Activated B cell treated with CpG ODN at 0.5 μM for 24 hours (primary cell): ENCODE data around the gene OR5AL1. TPM values are rescaled to one million over a fixed set of nuclear protein-coding genes. Genes with fewer than 3 reads are reported as not detected.
"Not testable (repeated sequence)": the region's sequence is repeated elsewhere in the genome, so short reads cannot be mapped to it uniquely, and the experiment has no call there.

ENCODE experiments used
- ATAC-seq: fragments of 200-7000 bp; cut with Tn5 transposase; one replicate; pipeline ENCODE4 v1.10.0; 2021; ENCODE audit warnings: low read depth, mild to moderate bottlenecking, moderate library complexity
- CTCF ChIA-PET: fragments of 350-600 bp; sonication (Branson Sonifier 250); formaldehyde crosslinking; loops from one replicate; lab custom pipeline; 2021; ENCODE audit warnings: antibody characterized with exemption; lab: Charles Lee
- POLR2A ChIA-PET: fragments of 350-600 bp; sonication (Branson Sonifier 250); formaldehyde crosslinking; loops from one replicate; lab custom pipeline; 2021; ENCODE audit warnings: antibody characterized with exemption; lab: Charles Lee
- DNase-seq: peaks from one replicate; pipeline ENCODE4 v3.0.0; 2022
- H3K27ac Mint-ChIP-seq: one replicate; pipeline ENCODE4 v1.8.0; 2020; ENCODE audit warnings: mixed read lengths
- H3K27me3 Mint-ChIP-seq: one replicate; pipeline ENCODE4 v1.8.0; 2021; ENCODE audit warnings: mixed read lengths
- H3K36me3 Mint-ChIP-seq: one replicate; pipeline ENCODE4 v1.8.0; 2021; ENCODE audit warnings: low read depth, mixed read lengths
- H3K4me1 Mint-ChIP-seq: one replicate; pipeline ENCODE4 v1.8.0; 2021; ENCODE audit warnings: mixed read lengths
- H3K4me3 Mint-ChIP-seq: one replicate; pipeline ENCODE4 v1.8.0; 2020; ENCODE audit warnings: mild to moderate bottlenecking, mixed read lengths
- H3K9me3 Mint-ChIP-seq: one replicate; pipeline ENCODE4 v1.8.0; 2020; ENCODE audit warnings: mixed read lengths
- CTCF ChIP-seq: fragments of 200-600 bp; IDR thresholded peaks from one replicate; pipeline ENCODE4 v1.8.0; 2022; ENCODE audit warnings: antibody characterized with exemption, mild to moderate bottlenecking
- intact Hi-C: fragments of 100-400 bp; cut with micrococcal nuclease; formaldehyde crosslinking; loops from one replicate; pipeline ENCODE4 v1.15.1; 2024
- total RNA-seq: library from RNA; stranded (reverse); gene quantifications from 2 replicates; pipeline ENCODE4 v1.2.3, GENCODE V29; 2022

The OR5AL1 gene
- total RNA-seq = not detected in 2 replicates

GRCh38 chr11:56412396-56412795, at the start of gene OR5AL1:
Gene OR5AL1, plus strand, starts transcription at chr11:56412696.
- CTCF ChIA-PET = no interaction called here
- DNase-seq = no peak

GRCh38 chr11:56375324-56375723, 37.2 kb upstream of the OR5AL1 start, which contains the start of gene OR8U1:
Gene OR8U1, plus strand, starts transcription at chr11:56375624. Its CDS starts 0 bp downstream, at chr11:56375624.
- no peak for ATAC-seq
- Mint-ChIP-seq H3K27ac (no peak within 1 kb of the TSS), H3K9me3 (peaks cover 11% of the 10 kb centered on the region)

More at GRCh38 chr11:56412396-56412795, at the start of gene OR5AL1:
- intact Hi-C loops = no loop called here
- no peaks in the 10 kb centered on the region for H3K36me3 Mint-ChIP-seq
- no peak for TF ChIP-seq CTCF
- H3K9me3 Mint-ChIP-seq = peaks cover 13% of the 10 kb centered on the region
- POLR2A ChIA-PET = no interaction called here
- no peaks in the 10 kb centered on the region for H3K27me3 Mint-ChIP-seq
- no peak for ATAC-seq
- no peak within 1 kb of the TSS for H3K4me3 Mint-ChIP-seq
- no peak within 1 kb of the TSS for H3K27ac Mint-ChIP-seq
- H3K4me1 Mint-ChIP-seq = no peaks in the 10 kb centered on the region

DNA sequence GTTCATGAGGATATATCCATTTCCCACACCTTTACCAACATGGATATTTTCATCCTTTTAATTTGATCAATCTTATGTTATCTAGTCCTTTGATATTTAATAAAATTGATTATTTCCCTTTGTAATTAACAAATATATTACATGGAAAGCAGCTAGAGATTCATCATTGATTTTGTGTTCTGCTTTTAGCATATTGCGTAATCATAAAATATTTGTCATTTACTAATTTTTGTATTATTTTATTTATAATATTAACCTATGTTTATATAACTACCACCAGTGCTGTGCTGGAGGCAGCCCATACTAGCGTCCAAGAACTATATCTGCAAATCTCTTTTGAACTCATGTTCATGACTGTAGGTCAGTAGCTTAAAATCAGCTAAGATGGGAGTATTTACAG, 32.4 kb upstream of the OR5AL1 start:
- no peak overlapping the region for H3K4me3 Mint-ChIP-seq
- ATAC-seq (no peak), DNase-seq (no peak)
- H3K4me1 Mint-ChIP-seq = no peaks in the 10 kb centered on the region
- H3K27ac Mint-ChIP-seq = no peak overlapping the region
- POLR2A ChIA-PET = no interaction called here
- intact Hi-C loops = no loop called here
- no peaks in the 10 kb centered on the region for H3K36me3 Mint-ChIP-seq
- no peaks in the 10 kb centered on the region for H3K27me3 Mint-ChIP-seq
- no peak for TF ChIP-seq CTCF
- CTCF ChIA-PET = no interaction called here
- H3K9me3 Mint-ChIP-seq = peaks cover 14% of the 10 kb centered on the region

More at GRCh38 chr11:56375324-56375723, 37.2 kb upstream of the OR5AL1 start, which contains the start of gene OR8U1:
- Mint-ChIP-seq H3K36me3 (no peaks in the 10 kb centered on the region), H3K27me3 (no peaks in the 10 kb centered on the region), H3K4me1 (no peaks in the 10 kb centered on the region), H3K4me3 (no peak within 1 kb of the TSS)
- DNase-seq = no peak
- ChIA-PET CTCF (no interaction called here), POLR2A (no interaction called here)
- no peak for TF ChIP-seq CTCF
- intact Hi-C loops = no loop called here

- Mint-ChIP-seq H3K27ac (no peak overlapping the region), H3K4me3 (no peak overlapping the region), H3K4me1 (no peaks in the 10 kb centered on the region), H3K9me3 (peaks cover 11% of the 10 kb centered on the region), H3K36me3 (no peaks in the 10 kb centered on the region), H3K27me3 (no peaks in the 10 kb centered on the region)
- ChIA-PET POLR2A (no interaction called here), CTCF (no interaction called here)
- no peak for TF ChIP-seq CTCF
- no peak for DNase-seq
- intact Hi-C loops = no loop called here
- no peak for ATAC-seq
Observed at GRCh38 chr11:56394381-56394780, 18.1 kb upstream of the OR5AL1 start.

GRCh38 chr11:56396047-56396446, 16.4 kb upstream of the OR5AL1 start:
- Mint-ChIP-seq H3K27me3 (no peaks in the 10 kb centered on the region), H3K36me3 (no peaks in the 10 kb centered on the region), H3K4me3 (no peak overlapping the region), H3K9me3 (peaks cover 11% of the 10 kb centered on the region), H3K27ac (no peak overlapping the region), H3K4me1 (no peaks in the 10 kb centered on the region)
- intact Hi-C loops = no loop called here
- no peak for TF ChIP-seq CTCF
- no peak for ATAC-seq
- POLR2A ChIA-PET = no interaction called here
- CTCF ChIA-PET = no interaction called here
- no peak for DNase-seq

GRCh38 chr11:56401858-56402461, 10.5 kb upstream of the OR5AL1 start:
- H3K4me3 Mint-ChIP-seq, ATAC-seq, H3K36me3 Mint-ChIP-seq, DNase-seq, POLR2A ChIA-PET, H3K4me1 Mint-ChIP-seq, intact Hi-C loops, H3K27ac Mint-ChIP-seq, H3K27me3 Mint-ChIP-seq, CTCF ChIA-PET: not testable (repeated sequence)
- H3K9me3 Mint-ChIP-seq = peaks cover 13% of the 10 kb centered on the region
